ENCODE data around the gene MXRA8.

DNA sequence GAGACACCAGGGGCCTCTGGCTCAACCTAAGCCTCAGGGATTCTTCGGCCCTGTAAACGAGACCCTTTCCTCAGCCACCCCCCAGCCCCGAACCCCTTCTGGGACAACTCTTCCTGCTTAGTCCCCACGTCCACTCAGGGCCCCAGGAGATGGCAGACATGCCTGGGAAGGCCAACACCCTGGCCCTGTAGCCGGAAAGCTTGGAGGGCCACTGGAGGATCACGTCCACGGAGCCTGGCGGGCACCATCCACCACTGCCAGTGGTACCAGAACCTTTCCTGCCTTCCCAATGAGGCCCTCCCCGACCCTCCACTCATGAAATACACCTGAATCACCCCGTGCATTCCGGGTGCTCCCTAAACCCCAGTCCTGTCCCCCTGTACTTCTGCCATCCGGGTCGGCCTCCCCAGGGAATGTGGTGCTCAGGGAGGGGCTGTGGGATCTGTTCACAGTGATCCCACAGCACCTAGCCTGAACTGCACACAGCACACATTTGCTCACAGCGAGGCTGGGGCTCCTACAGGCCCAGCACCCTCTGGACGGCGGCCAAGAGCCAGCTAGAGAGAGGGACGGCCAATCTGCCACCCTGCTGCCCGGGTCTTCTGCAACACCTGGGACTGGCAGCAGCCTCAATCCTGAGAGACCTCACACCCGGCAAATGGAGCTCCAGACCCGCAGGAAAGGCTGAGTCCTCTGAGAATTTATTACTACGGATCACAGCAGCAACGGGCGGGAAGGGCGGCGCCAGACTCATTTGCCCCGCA lies 14.9 kb upstream of the MXRA8 start:
- TF ChIP-seq, protein P1, sequence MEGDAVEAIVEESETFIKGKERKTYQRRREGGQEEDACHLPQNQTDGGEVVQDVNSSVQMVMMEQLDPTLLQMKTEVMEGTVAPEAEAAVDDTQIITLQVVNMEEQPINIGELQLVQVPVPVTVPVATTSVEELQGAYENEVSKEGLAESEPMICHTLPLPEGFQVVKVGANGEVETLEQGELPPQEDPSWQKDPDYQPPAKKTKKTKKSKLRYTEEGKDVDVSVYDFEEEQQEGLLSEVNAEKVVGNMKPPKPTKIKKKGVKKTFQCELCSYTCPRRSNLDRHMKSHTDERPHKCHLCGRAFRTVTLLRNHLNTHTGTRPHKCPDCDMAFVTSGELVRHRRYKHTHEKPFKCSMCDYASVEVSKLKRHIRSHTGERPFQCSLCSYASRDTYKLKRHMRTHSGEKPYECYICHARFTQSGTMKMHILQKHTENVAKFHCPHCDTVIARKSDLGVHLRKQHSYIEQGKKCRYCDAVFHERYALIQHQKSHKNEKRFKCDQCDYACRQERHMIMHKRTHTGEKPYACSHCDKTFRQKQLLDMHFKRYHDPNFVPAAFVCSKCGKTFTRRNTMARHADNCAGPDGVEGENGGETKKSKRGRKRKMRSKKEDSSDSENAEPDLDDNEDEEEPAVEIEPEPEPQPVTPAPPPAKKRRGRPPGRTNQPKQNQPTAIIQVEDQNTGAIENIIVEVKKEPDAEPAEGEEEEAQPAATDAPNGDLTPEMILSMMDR (IDR thresholded peaks at IDR 0.05): no peak
- TF ChIP-seq ZFX (IDR thresholded peaks at IDR 0.05; ENCODE audit: borderline replicate concordance): no peak
